HEK293 (cell line): Measurements from ENCODE around the gene CPNE5.

Experiments
- CTCF ChIA-PET: fragments of 350-600 bp; formaldehyde crosslinking; extraction: SDS; loops from one replicate; lab custom pipeline; 2021; ENCODE audit warnings: antibody characterized with exemption; lab: Yijun Ruan, JAX
- POLR2A ChIA-PET: fragments of 300-600 bp; formaldehyde crosslinking; extraction: SDS; loops from one replicate; lab custom pipeline; 2020; ENCODE audit warnings: antibody characterized with exemption, inconsistent platforms; lab: Yijun Ruan, JAX
- H3K27ac ChIP-seq: fragments of 200-500 bp; sonication (Bioruptor generic); 2 replicates; pipeline ENCODE4 v1.5.1; 2014; ENCODE audit warnings: low read depth, low read length, control low read depth, inconsistent platforms; ENCODE audit errors: extremely low read depth
- H3K36me3 ChIP-seq, 2 experiments: fragments of 200-500 bp in 1 of 2; sonication (Bioruptor generic) in 1 of 2; 1 replicate in 1 of 2; 2 replicates in 1 of 2; pipeline ENCODE4 v1.5.1; 2014 to 2017; ENCODE audit warnings: inconsistent platforms in 2 of 2, low read length in 2 of 2; ENCODE audit not compliant: control insufficient read depth in 2 of 2, insufficient read depth in 1 of 2
- H3K4me1 ChIP-seq: fragments of 200-500 bp; sonication (Bioruptor generic); 2 replicates; pipeline ENCODE4 v1.5.1; 2014; ENCODE audit warnings: mild to moderate bottlenecking, low read length, inconsistent platforms; ENCODE audit not compliant: control insufficient read depth, insufficient read depth
- H3K4me3 ChIP-seq: 2 replicates; pipeline ENCODE4 v1.5.1; 2011; ENCODE audit warnings: low read depth, mild to moderate bottlenecking, control low read depth, low read length, moderate library complexity
- H3K9me3 ChIP-seq: fragments of 200-500 bp; sonication (Bioruptor generic); 2 replicates; pipeline ENCODE4 v1.5.1; 2014; ENCODE audit warnings: low read depth, low read length, inconsistent platforms; ENCODE audit not compliant: control insufficient read depth, insufficient read depth
- BCL11B ChIP-seq: fragments of 450-650 bp; formaldehyde crosslinking; IDR thresholded peaks from 2 replicates; pipeline ENCODE4 v1.5.1; 2016; ENCODE audit warnings: low read depth, missing biosample characterization, missing genetic modification characterization
- EGR2 ChIP-seq: fragments of 450-650 bp; formaldehyde crosslinking; IDR thresholded peaks from 2 replicates; pipeline ENCODE4 v1.5.1; 2016; ENCODE audit warnings: low read depth, missing biosample characterization, missing genetic modification characterization
- KLF9 ChIP-seq: fragments of 450-650 bp; formaldehyde crosslinking; IDR thresholded peaks from 2 replicates; pipeline ENCODE4 v1.5.1; 2016; ENCODE audit warnings: missing biosample characterization, missing genetic modification characterization, low read depth
- MEIS1 ChIP-seq: sonication (generic); formaldehyde crosslinking; IDR thresholded peaks from 2 replicates; pipeline ENCODE4 v1.8.1; 2022; ENCODE audit warnings: missing genetic modification reagents, mild to moderate bottlenecking, borderline replicate concordance
- SETDB1 ChIP-seq: IDR thresholded peaks from one replicate; pipeline ENCODE4 v1.6.1; 2017; ENCODE audit warnings: mild to moderate bottlenecking, low read length, moderate library complexity, mixed read lengths; ENCODE audit not compliant: insufficient read length
- ZBTB7A ChIP-seq: fragments of 450-650 bp; formaldehyde crosslinking; IDR thresholded peaks from 2 replicates; pipeline ENCODE4 v1.5.1; 2016; ENCODE audit warnings: low read depth, missing biosample characterization, missing genetic modification characterization
- ZBTB8A ChIP-seq: fragments of 450-650 bp; formaldehyde crosslinking; IDR thresholded peaks from 2 replicates; pipeline ENCODE4 v1.5.1; 2016; ENCODE audit warnings: missing biosample characterization, missing genetic modification characterization
- ZFHX2 ChIP-seq: fragments of 450-650 bp; formaldehyde crosslinking; conservative IDR thresholded peaks from 2 replicates; pipeline ENCODE4 v1.5.1; 2016; ENCODE audit warnings: missing biosample characterization, missing genetic modification characterization
- ZNF335 ChIP-seq: fragments of 450-650 bp; formaldehyde crosslinking; conservative IDR thresholded peaks from 2 replicates; pipeline ENCODE4 v1.5.1; 2016; ENCODE audit warnings: missing biosample characterization, missing genetic modification characterization
- ZNF514 ChIP-seq: fragments of 450-650 bp; formaldehyde crosslinking; IDR thresholded peaks from 2 replicates; pipeline ENCODE4 v1.5.1; 2016; ENCODE audit warnings: missing biosample characterization, missing genetic modification characterization
- ZNF548 ChIP-seq: fragments of 450-650 bp; formaldehyde crosslinking; IDR thresholded peaks from 2 replicates; pipeline ENCODE4 v1.5.1; 2016; ENCODE audit warnings: missing biosample characterization, missing genetic modification characterization
- ZNF654 ChIP-seq: fragments of 450-650 bp; formaldehyde crosslinking; IDR thresholded peaks from 2 replicates; pipeline ENCODE4 v1.5.1; 2016; ENCODE audit warnings: low read depth, missing biosample characterization, missing genetic modification characterization
- TF ChIP-seq, protein P1 (sequence below): fragments of 450-650 bp; formaldehyde crosslinking; IDR thresholded peaks from 2 replicates; pipeline ENCODE4 v1.5.1; 2017; ENCODE audit warnings: missing biosample characterization, mild to moderate bottlenecking, missing genetic modification characterization, moderate library complexity
- TF ChIP-seq, protein P2 (sequence below): fragments of 450-650 bp; formaldehyde crosslinking; IDR thresholded peaks from 2 replicates; pipeline ENCODE4 v1.5.0; 2017; ENCODE audit warnings: missing biosample characterization, missing genetic modification characterization, borderline replicate concordance
- TF ChIP-seq, protein P3 (sequence below): fragments of 450-650 bp; formaldehyde crosslinking; IDR thresholded peaks from 2 replicates; pipeline ENCODE4 v1.5.1; 2016; ENCODE audit warnings: missing biosample characterization, missing genetic modification characterization

CPNE5 gene

DNA sequence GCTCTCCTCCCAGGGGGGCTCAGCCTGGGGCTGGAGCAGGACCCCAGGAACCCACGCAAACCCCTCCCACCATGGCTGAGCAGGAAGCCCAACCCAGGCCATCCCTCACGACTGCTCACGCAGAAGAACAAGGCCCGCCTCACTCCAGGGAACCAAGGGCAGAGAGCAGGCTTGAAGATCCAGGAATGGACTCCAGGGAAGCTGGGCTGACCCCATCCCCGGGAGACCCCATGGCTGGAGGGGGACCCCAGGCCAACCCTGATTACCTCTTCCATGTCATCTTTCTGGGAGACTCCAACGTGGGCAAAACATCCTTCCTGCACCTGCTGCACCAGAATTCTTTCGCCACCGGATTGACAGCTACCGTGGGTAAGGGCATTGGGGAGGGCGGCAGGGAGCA, 116.9 kb downstream of the CPNE5 start:
- POLR2A ChIA-PET: interaction anchor here (0.7 to 1.3 kb wide), 2 partner anchors 44 to 107 kb away, joined by 3 to 4 read pairs; partner anchors contain the start of gene CDKN1A
- Histone ChIP-seq H3K27ac (no peak overlapping the region), H3K4me1 (no peaks in the 10 kb centered on the region), H3K36me3 (no peaks in the 10 kb centered on the region), H3K9me3 (no peaks in the 10 kb centered on the region), H3K4me3 (no peak overlapping the region)
- CTCF ChIA-PET: interaction anchor here (0.6 to 5.4 kb wide), 4 partner anchors 39 to 108 kb away, joined by 3 to 50 read pairs (median 8); no protein-coding TSS in a partner anchor
- TF ChIP-seq ZNF335 (tag by site-specific recombination): no peak
- TF ChIP-seq ZNF654 (tag by site-specific recombination): no peak
- TF ChIP-seq, protein P1, sequence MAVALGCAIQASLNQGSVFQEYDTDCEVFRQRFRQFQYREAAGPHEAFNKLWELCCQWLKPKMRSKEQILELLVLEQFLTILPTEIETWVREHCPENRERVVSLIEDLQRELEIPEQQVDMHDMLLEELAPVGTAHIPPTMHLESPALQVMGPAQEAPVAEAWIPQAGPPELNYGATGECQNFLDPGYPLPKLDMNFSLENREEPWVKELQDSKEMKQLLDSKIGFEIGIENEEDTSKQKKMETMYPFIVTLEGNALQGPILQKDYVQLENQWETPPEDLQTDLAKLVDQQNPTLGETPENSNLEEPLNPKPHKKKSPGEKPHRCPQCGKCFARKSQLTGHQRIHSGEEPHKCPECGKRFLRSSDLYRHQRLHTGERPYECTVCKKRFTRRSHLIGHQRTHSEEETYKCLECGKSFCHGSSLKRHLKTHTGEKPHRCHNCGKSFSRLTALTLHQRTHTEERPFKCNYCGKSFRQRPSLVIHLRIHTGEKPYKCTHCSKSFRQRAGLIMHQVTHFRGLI: no peak
- TF ChIP-seq, protein P2, sequence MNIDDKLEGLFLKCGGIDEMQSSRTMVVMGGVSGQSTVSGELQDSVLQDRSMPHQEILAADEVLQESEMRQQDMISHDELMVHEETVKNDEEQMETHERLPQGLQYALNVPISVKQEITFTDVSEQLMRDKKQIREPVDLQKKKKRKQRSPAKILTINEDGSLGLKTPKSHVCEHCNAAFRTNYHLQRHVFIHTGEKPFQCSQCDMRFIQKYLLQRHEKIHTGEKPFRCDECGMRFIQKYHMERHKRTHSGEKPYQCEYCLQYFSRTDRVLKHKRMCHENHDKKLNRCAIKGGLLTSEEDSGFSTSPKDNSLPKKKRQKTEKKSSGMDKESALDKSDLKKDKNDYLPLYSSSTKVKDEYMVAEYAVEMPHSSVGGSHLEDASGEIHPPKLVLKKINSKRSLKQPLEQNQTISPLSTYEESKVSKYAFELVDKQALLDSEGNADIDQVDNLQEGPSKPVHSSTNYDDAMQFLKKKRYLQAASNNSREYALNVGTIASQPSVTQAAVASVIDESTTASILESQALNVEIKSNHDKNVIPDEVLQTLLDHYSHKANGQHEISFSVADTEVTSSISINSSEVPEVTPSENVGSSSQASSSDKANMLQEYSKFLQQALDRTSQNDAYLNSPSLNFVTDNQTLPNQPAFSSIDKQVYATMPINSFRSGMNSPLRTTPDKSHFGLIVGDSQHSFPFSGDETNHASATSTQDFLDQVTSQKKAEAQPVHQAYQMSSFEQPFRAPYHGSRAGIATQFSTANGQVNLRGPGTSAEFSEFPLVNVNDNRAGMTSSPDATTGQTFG (tag by site-specific recombination): no peak
- no peak for TF ChIP-seq BCL11B (tag by site-specific recombination)
- no peak for TF ChIP-seq SETDB1
- TF ChIP-seq ZBTB7A (tag by site-specific recombination): no peak
- TF ChIP-seq KLF9 (tag by site-specific recombination): no peak

DNA sequence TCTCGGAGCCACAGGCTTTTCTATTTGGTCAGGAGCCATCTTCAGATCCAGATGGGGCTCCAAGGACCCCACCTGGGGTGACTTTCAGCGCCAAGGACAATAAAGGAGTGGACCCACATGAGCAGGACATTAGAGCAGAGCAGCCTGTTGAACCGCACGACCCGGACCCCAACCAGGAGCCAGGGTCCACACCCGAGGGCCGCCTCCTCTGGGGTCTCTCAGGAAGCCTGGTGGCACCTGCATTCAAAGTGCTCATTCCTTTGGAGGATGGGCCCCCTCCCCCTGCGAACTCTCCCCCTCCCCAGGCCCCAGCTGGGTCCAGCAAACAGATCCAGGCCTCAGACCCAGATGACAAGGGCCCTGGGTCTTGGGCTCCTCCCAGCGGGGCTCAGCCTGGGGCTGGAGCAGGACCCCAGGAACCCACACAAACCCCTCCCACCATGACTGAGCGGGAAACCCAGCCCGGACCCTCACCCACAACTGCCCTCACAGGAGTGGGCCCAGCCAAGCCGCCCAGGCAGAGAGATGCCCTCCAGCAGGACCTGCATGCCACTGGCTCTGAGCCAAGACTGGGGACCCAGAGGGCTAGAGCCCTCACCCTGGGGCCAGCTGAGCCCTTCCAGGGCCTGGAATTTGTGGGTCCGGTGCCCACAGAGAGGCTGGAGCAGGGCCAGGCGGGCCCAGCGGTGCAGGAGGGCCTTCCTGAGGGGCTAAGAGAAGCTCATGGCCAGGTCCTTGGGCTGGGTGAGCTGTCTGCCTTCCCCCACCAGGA, 117.7 kb downstream of the CPNE5 start:
- no peak overlapping the region for H3K27ac ChIP-seq
- no peak for TF ChIP-seq MEIS1
- 0 out of 2 replicates have a peak, but pooled peaks have one; percentile 23 for TF ChIP-seq ZFHX2 (tag by site-specific recombination)
- TF ChIP-seq ZNF514 (tag by site-specific recombination): no peak
- TF ChIP-seq, protein P3, sequence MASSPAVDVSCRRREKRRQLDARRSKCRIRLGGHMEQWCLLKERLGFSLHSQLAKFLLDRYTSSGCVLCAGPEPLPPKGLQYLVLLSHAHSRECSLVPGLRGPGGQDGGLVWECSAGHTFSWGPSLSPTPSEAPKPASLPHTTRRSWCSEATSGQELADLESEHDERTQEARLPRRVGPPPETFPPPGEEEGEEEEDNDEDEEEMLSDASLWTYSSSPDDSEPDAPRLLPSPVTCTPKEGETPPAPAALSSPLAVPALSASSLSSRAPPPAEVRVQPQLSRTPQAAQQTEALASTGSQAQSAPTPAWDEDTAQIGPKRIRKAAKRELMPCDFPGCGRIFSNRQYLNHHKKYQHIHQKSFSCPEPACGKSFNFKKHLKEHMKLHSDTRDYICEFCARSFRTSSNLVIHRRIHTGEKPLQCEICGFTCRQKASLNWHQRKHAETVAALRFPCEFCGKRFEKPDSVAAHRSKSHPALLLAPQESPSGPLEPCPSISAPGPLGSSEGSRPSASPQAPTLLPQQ (tag by site-specific recombination): 0 out of 2 replicates have a peak, but pooled peaks have one; percentile 32
- TF ChIP-seq ZNF548: no peak
- TF ChIP-seq EGR2 (tag by site-specific recombination): 0 out of 2 replicates have a peak, but pooled peaks have one; percentile 14
- peak; percentile 54 for TF ChIP-seq ZBTB8A (tag by site-specific recombination)

More for the DNA sequence above, 117.7 kb downstream of the CPNE5 start:
- Histone ChIP-seq H3K36me3 (no peaks in the 10 kb centered on the region), H3K4me1 (no peaks in the 10 kb centered on the region), H3K9me3 (no peaks in the 10 kb centered on the region), H3K4me3 (no peak overlapping the region)
- ChIA-PET CTCF (interaction anchor here (0.6 to 5.4 kb wide), 5 partner anchors 43 to 115 kb away, joined by 3 to 50 read pairs (median 4); partner anchors contain the start of gene CDKN1A), POLR2A (interaction anchor here (0.5 to 1.5 kb wide), 2 partner anchors 38 to 43 kb away, joined by 4 to 5 read pairs; partner anchors contain the start of gene CDKN1A)
